ENCODE measurements around the gene RBM22.

RBM22 gene

DNA sequence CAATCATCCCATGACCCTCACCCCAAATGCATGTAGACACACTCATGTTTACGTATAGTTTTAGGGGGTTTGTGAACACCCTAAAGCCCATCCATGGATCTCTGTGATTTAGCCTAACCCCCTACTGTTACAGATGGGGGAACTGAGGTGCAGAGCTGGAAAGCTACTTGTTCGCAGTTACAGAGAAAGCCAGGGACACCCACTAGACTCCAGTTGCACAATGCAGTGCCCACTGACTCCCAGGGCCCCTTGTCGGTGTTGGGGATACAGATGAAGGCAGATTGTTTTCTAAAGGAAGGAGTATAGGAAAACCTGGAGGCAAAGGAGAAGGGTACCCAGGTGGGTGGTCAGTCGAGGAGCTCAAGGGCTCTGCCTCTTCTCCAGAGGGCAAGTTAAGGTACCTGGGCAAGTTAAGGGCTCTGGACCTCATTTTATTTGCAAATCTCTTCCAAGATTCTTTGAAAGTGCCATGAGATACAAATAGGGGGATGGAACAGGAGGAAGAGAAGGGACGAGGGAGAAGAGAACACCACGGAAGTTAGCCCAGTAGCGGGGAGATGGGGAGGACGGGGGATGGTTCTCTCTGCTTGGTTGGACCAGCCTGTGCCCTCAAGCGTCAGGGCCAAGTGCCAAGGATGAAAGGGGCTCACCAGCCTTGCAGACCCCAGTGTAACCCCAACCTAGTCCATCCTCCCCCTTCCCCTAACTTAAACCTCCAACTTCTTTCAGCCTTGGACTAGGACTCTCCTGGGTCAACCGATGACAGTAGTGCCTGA is 38.9 kb downstream of the RBM22 start:
- H3K4me3 ChIP-seq (ENCODE audit: severe bottlenecking): no peak overlapping the region
- no peaks in the 10 kb centered on the region for H3K27me3 ChIP-seq (ENCODE audit: insufficient read depth, poor library complexity, severe bottlenecking)
- H3K27ac ChIP-seq (ENCODE audit: poor library complexity, severe bottlenecking): no peak overlapping the region
- H3K36me3 ChIP-seq (ENCODE audit: low read depth): no peaks in the 10 kb centered on the region
- no peak for ATAC-seq (ENCODE audit: low read depth)
- H3K4me1 ChIP-seq (ENCODE audit: insufficient read depth, poor library complexity, severe bottlenecking): no peaks in the 10 kb centered on the region
- TF ChIP-seq, protein P1, sequence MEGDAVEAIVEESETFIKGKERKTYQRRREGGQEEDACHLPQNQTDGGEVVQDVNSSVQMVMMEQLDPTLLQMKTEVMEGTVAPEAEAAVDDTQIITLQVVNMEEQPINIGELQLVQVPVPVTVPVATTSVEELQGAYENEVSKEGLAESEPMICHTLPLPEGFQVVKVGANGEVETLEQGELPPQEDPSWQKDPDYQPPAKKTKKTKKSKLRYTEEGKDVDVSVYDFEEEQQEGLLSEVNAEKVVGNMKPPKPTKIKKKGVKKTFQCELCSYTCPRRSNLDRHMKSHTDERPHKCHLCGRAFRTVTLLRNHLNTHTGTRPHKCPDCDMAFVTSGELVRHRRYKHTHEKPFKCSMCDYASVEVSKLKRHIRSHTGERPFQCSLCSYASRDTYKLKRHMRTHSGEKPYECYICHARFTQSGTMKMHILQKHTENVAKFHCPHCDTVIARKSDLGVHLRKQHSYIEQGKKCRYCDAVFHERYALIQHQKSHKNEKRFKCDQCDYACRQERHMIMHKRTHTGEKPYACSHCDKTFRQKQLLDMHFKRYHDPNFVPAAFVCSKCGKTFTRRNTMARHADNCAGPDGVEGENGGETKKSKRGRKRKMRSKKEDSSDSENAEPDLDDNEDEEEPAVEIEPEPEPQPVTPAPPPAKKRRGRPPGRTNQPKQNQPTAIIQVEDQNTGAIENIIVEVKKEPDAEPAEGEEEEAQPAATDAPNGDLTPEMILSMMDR (IDR thresholded peaks at IDR 0.05; ENCODE audit: poor library complexity, severe bottlenecking): no peak
- DNase-seq (ENCODE audit: low spot score): no peak
- no peaks in the 10 kb centered on the region for H3K9me3 ChIP-seq (ENCODE audit: severe bottlenecking)

DNA sequence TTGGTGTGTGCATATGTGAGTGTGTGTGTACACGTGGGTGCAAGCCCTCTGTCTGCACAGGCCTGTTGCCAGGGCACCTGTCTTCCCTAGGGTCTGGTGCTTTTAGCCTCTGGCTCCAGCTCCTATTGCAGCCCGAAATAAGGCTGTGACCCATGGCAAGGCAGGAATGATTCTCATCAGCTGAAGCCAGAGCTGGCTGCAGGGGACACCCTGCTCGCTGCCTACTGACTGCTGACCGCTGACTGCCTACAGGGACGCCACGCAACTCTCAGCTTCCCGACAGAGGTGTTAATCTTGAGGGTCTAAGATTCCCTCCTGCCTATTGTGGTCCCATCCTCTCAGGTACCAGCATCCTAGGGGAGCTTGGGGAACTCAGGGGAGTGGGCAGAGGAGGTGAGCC is 39.8 kb downstream of the RBM22 start, which contains the start of gene MYOZ3:
MYOZ3 (plus strand) TSS at position 166 of the 400 bp plus-strand sequence. CDS start 1,691 bp downstream, outside the sequence.
- no peak for ATAC-seq (ENCODE audit: low read depth)
- no peak within 1 kb of the TSS for H3K4me3 ChIP-seq (ENCODE audit: severe bottlenecking)
- TF ChIP-seq, protein P1 (IDR thresholded peaks at IDR 0.05; ENCODE audit: poor library complexity, severe bottlenecking): no peak
- no peak within 1 kb of the TSS for H3K27ac ChIP-seq (ENCODE audit: poor library complexity, severe bottlenecking)
- DNase-seq (ENCODE audit: low spot score): no peak
- no peaks in the 10 kb centered on the region for H3K27me3 ChIP-seq (ENCODE audit: insufficient read depth, poor library complexity, severe bottlenecking)
- H3K36me3 ChIP-seq (ENCODE audit: low read depth): no peaks in the 10 kb centered on the region
- H3K9me3 ChIP-seq (ENCODE audit: severe bottlenecking): no peaks in the 10 kb centered on the region
- H3K4me1 ChIP-seq (ENCODE audit: insufficient read depth, poor library complexity, severe bottlenecking): no peaks in the 10 kb centered on the region

DNA sequence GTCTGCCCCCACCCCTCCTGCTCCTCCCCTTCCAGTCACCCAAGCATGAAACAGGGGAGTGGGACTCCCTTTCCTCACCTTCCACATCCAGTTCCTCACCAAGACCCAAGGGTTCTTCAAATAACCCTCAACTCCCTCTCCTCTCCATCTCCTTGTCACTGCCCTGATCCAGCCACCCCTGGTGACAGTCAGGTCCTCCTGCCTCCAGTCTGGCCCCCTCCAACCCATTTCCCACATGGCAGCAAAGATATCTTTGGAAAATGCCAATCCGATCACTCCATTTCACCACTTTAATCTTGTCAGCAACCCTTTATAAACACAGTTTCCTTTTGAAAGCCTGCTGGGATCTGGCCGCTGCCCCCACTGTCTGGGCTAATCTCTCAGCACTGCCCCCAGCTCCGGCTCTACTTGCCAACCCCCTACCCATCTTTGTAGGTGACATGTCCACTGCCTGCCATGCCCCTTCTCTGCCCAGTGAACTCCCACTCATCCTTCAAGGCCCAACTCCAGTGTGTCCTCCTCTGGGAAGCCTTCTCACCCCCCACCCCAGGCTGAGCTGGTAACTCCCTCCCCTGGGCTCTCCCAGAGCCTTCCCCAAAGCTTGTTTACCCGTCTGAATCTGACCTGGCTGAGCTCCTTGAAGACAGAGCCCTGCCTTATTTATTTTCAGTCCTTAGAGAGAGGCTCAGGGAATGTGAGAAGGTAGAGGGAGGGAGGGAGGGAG is 40.6 kb downstream of the RBM22 start:
- DNase-seq (ENCODE audit: low spot score): no peak

DNA sequence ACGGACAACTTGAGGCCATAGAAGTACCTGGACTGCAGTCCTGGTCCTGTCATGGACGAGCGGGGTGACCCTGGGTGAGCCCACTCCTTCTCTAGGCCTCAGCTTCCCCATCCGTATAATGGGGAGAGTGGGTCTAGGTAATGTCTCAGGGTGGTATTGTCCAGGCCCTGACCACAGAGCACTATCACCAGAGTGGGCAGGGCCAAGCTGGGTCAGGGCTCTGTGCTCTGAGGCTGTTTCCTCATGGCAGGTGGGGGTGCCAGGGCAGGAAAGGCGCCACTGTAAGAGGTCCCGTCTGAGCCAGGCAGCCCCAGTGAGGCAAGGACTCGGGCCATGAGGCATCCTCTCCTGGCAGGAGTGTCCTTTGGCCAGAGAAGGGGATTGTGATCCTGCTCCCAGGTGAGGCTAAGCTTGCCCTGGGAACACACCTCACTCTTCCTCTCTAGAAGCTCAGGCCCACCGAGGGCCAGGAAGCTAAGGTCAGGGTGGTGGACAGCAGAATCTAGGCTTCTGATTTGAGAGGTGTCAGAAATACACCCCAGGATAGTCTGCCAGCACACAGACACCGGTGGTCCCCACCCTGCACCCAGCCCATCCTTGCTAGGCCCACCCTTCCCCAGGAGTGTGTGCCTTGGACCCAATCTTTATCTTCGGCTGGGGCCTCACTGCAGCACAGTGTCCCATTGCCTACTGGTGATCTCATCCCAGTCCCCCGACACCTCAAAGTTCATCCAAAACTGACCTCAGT is 41.3 kb downstream of the RBM22 start:
- no peak for ATAC-seq (ENCODE audit: low read depth)
- Histone ChIP-seq H3K9me3 (ENCODE audit: severe bottlenecking) (no peaks in the 10 kb centered on the region), H3K4me3 (ENCODE audit: severe bottlenecking) (no peak overlapping the region), H3K27ac (ENCODE audit: poor library complexity, severe bottlenecking) (no peak overlapping the region), H3K27me3 (ENCODE audit: insufficient read depth, poor library complexity, severe bottlenecking) (no peaks in the 10 kb centered on the region), H3K36me3 (ENCODE audit: low read depth) (no peaks in the 10 kb centered on the region), H3K4me1 (ENCODE audit: insufficient read depth, poor library complexity, severe bottlenecking) (no peaks in the 10 kb centered on the region)
- DNase-seq (ENCODE audit: low spot score): no peak
- TF ChIP-seq, protein P1 (IDR thresholded peaks at IDR 0.05; ENCODE audit: poor library complexity, severe bottlenecking): no peak

More for the DNA sequence above, 40.6 kb downstream of the RBM22 start:
- ATAC-seq (ENCODE audit: low read depth): no peak
- TF ChIP-seq, protein P1 (IDR thresholded peaks at IDR 0.05; ENCODE audit: poor library complexity, severe bottlenecking): no peak
- Histone ChIP-seq H3K36me3 (ENCODE audit: low read depth) (no peaks in the 10 kb centered on the region), H3K4me3 (ENCODE audit: severe bottlenecking) (no peak overlapping the region), H3K27ac (ENCODE audit: poor library complexity, severe bottlenecking) (no peak overlapping the region), H3K9me3 (ENCODE audit: severe bottlenecking) (no peaks in the 10 kb centered on the region), H3K4me1 (ENCODE audit: insufficient read depth, poor library complexity, severe bottlenecking) (no peaks in the 10 kb centered on the region), H3K27me3 (ENCODE audit: insufficient read depth, poor library complexity, severe bottlenecking) (no peaks in the 10 kb centered on the region)
